Astrocyte of the cerebellum (primary cell): ENCODE data around the gene TCN2.
"Not testable (repeated sequence)": the region's sequence is repeated elsewhere in the genome, so short reads cannot be mapped to it uniquely, and the experiment has no call there.

Experiments
- DNase-seq: peaks from one replicate; pipeline ENCODE4 v3.0.0-alpha.2; 2011; ENCODE audit warnings: low read depth
- H3K4me3 ChIP-seq: 2 replicates; pipeline ENCODE4 v1.5.1; 2011; ENCODE audit warnings: mild to moderate bottlenecking, low read depth, low read length, moderate library complexity
- in situ Hi-C: cut with HindIII; loops from 2 replicates; pipeline ENCODE4 v1.10.0; 2017; ENCODE audit warnings: low sequenced_read_pairs
- TF ChIP-seq, protein P1 (sequence below): IDR thresholded peaks from 2 replicates; pipeline ENCODE4 v1.5.1; 2012; ENCODE audit warnings: low read length, low read depth, moderate library complexity, mild to moderate bottlenecking; ENCODE audit errors: missing control alignments

The TCN2 gene

DNA sequence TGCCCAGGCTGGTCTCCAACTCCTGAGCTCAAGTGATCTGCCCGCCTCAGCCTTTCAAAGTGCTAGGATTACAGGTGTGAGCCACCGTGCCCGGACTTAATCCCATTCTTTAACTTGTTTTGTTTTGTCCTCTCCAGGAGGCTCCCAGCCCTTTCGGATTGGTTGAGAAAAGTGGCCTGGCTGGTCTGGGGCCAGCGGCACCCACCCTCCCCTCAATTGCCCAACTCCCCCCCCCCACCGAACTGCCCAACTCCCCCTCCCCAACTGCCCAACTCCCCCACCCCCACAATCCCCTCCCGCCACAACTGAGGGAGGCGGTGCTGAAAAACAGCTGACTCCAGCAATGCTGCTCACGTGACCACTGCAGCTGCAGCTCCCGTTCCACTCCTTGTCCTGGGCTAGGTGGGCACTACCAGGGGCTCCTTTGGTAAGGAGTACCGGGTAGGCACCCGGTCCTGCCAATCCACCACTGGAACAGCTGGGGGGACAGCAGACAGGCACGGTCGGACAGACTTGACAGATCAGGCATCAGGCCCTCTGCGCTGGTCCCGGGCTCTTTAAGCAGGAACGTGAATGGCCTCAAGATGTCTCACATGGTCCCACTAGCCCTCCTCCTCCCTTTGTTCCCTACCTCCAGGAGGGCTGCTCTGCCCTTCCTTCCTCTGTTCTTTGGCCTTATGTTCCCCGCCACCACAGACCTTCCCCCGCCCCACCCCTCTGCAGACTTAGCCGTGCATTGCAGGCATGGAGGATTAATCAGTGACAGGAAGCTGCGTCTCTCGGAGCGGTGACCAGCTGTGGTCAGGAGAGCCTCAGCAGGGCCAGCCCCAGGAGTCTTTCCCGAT lies at the start of gene TCN2:
Gene TCN2 (plus strand): TSS at position 720 of the 845 bp plus-strand sequence. CDS start 158 bp downstream, outside the sequence.
- in situ Hi-C loops: no loop called here
- TF ChIP-seq, protein P1, sequence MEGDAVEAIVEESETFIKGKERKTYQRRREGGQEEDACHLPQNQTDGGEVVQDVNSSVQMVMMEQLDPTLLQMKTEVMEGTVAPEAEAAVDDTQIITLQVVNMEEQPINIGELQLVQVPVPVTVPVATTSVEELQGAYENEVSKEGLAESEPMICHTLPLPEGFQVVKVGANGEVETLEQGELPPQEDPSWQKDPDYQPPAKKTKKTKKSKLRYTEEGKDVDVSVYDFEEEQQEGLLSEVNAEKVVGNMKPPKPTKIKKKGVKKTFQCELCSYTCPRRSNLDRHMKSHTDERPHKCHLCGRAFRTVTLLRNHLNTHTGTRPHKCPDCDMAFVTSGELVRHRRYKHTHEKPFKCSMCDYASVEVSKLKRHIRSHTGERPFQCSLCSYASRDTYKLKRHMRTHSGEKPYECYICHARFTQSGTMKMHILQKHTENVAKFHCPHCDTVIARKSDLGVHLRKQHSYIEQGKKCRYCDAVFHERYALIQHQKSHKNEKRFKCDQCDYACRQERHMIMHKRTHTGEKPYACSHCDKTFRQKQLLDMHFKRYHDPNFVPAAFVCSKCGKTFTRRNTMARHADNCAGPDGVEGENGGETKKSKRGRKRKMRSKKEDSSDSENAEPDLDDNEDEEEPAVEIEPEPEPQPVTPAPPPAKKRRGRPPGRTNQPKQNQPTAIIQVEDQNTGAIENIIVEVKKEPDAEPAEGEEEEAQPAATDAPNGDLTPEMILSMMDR: no peak
- peak; percentile 63 for DNase-seq
- H3K4me3 ChIP-seq: peak within 1 kb of the TSS; percentile 54

- TF ChIP-seq, protein P1: no peak
- DNase-seq: no peak
- H3K4me3 ChIP-seq: no peak overlapping the region
- in situ Hi-C loops: no loop called here
These were observed 49.7 kb upstream of the TCN2 start for GRCh38 chr22:30557243-30557642.

- TF ChIP-seq, protein P1: no peak
- H3K4me3 ChIP-seq: no peak overlapping the region
- in situ Hi-C loops: no loop called here
- DNase-seq: no peak
These were observed 47.1 kb upstream of the TCN2 start for GRCh38 chr22:30559889-30560288.

DNA sequence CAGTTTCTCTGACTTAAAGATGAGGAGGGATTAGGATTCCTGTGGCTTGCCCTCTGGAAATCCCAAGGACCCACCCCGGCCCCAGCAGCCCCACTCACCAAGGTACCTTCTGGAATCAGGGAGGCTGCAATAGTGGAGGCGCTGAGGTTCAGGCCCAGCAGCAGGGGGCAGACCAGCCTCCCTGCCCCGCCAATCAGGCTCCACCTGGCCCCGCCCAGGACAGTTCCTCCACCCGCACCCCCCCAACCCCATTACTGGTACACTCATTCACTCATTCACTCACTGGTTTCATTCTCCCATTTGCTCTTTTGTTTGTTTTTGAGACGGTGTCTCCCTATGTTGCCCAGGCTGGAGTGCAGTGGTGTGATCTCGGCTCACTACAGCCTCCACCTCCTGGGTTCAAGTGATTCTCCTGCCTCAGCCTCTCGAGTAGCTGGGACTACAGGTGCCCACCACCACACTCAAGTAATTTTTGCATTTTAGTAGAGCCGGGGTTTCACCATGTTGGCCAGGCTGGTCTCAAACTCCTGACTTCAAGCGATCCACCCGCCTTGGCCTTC lies 46.3 kb upstream of the TCN2 start:
- in situ Hi-C loops, H3K4me3 ChIP-seq: not testable (repeated sequence)

DNA sequence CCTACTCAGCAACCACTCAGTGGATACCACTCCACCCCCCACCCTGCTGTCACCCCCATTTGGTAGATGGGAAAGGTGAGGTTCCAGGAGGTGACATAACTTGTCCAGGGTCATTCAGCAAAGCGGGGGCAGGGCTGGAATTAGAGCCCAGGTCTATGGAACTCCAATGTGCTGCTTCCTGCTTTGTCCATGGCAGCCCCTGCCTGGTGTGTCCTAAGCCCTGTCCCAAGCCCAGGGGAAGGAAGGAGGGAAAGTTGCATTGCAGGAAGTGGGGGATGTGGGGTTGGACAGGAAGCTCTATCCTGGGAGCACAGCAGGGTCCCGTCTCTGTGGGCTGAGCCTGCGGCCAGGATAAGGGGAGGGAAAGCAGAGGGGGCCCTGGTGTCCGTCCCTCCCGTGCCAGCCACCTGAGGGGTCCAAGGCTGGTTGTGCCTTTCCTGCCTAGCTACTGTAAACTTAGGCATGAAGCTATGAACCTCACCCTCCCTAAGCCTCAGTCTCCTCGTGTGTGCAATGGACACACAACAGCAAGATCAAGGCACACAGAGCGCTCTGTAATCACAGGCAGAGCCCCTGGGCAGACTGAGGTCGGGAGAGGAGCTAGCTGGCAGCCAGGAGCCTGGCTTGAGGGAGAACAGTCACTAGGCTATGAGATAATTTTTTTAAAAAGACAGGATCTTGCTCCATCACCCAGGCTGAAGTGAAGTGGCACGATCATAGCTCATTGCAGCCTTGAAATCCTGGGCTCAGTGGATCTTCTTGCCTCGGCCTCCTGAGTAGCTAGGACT lies 45.4 kb upstream of the TCN2 start:
- in situ Hi-C loops: no loop called here
- DNase-seq: no peak
- TF ChIP-seq, protein P1: no peak
- H3K4me3 ChIP-seq: no peak overlapping the region

More for the DNA sequence above, 46.3 kb upstream of the TCN2 start:
- DNase-seq: not testable (repeated sequence)

DNA sequence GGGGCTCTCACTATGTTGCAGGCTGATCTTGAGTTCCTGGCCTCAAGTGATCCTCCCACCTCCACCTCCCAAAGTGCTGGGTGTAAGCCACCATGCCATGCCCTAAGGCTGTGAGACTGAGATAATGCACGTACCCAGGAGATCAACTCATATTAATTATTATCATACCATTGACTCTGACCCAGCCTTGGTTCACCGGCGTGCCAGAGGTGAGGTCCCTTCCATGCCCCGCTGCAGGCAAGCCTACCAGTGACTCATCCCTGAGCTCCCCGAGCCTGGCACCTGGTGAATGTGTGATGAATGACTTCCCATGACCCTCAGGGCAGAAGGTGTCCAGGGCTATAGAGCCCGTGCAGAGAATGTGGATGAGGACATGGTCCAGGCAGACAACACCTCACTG lies 44.6 kb upstream of the TCN2 start:
- TF ChIP-seq, protein P1: no peak
- DNase-seq: no peak
- no peak overlapping the region for H3K4me3 ChIP-seq
- in situ Hi-C loops: no loop called here
